Measurements from ENCODE around the gene ST6GALNAC4. TPM values are rescaled to one million over a fixed set of nuclear protein-coding genes. Genes with fewer than 3 reads are reported as not detected.

ST6GALNAC4 gene
- total and polyA plus RNA-seq, 10 of the 15 experiments (the other 5 are each of a cell fraction or from before 2014, with no cell fraction given), result 4.2 to 63.2 (median 35.2) TPM

- no peak for TF ChIP-seq KDM1A (IDR thresholded peaks at IDR 0.05; ENCODE audit: borderline replicate concordance)
- no peak for TF ChIP-seq HDAC2 (IDR thresholded peaks at IDR 0.05)
- TF ChIP-seq POU2F2 (IDR thresholded peaks at IDR 0.05; ENCODE audit: borderline replicate concordance, low read depth, low read length), result no peak
- TF ChIP-seq MTA3 (IDR thresholded peaks at IDR 0.05; ENCODE audit: borderline replicate concordance, low read length), result no peak
- TF ChIP-seq MAX (IDR thresholded peaks at IDR 0.05; ENCODE audit: low read depth, low read length), result no peak
- no peak for TF ChIP-seq NFXL1 (IDR thresholded peaks at IDR 0.05; ENCODE audit: borderline replicate concordance)
- TF ChIP-seq EZH2 (IDR thresholded peaks at IDR 0.05; ENCODE audit: borderline replicate concordance, control insufficient read depth, low read depth, low read length), result no peak
- no peak for TF ChIP-seq PRDM15 (CRISPR knock-in tag; IDR thresholded peaks at IDR 0.05)
These were observed 13.0 kb downstream of the ST6GALNAC4 start (continued) for GRCh38 chr9:127903557-127904475.
